ENCODE measurements around the gene GRHL1. TPM values are rescaled to one million over a fixed set of nuclear protein-coding genes. Genes with fewer than 3 reads are reported as not detected.

Gene GRHL1
- total RNA-seq, 1 experiment from 2014 or later: 10.3 TPM

- ATAC-seq (peak; percentile 68), DNase-seq (peak; percentile 74)
- Histone ChIP-seq H3K4me2 (ENCODE audit: low read length) (peak overlapping the region; percentile 74), H3K79me2 (ENCODE audit: low read length) (no peaks in the 10 kb centered on the region), H3K9ac (ENCODE audit: low read length) (peak overlapping the region; percentile 31; the same call in 1 of the 2 replicates), H3K9me3 (ENCODE audit: low read length) (no peaks in the 10 kb centered on the region), H3K36me3 (ENCODE audit: low read depth, low read length) (no peaks in the 10 kb centered on the region), H3K9me2 (replicated peaks; ENCODE audit: low read length) (no peaks in the 10 kb centered on the region), H2AFZ (ENCODE audit: low read length) (peak overlapping the region; percentile 80), H4K20me1 (ENCODE audit: low read length) (no peaks in the 10 kb centered on the region), H3F3A (ENCODE audit: low read length, unreplicated experiment) (no peaks in the 10 kb centered on the region), H3K4me3 (ENCODE audit: low read length) (no peak overlapping the region), H3K27me3 (ENCODE audit: low read length) (no peaks in the 10 kb centered on the region), H3K27ac (ENCODE audit: low read length) (peak overlapping the region; percentile 83), H3K4me1 (ENCODE audit: insufficient read depth, low read length) (peaks cover 31% of the 10 kb centered on the region)
- no TSS peak for BruUV-seq (replicated peaks)
- TF ChIP-seq CTCF (conservative IDR thresholded peaks at IDR 0.05; ENCODE audit: low read depth, low read length) (no peak), EZH2phosphoT487 (IDR thresholded peaks at IDR 0.05; ENCODE audit: borderline replicate concordance, low read length) (no peak), EZH2 (IDR thresholded peaks at IDR 0.05; ENCODE audit: low read length, unreplicated experiment) (no peak)
- intact Hi-C loops (cut with micrococcal nuclease): no loop called here
- POLR2A ChIA-PET (ENCODE audit: unreplicated experiment): no interaction called here
- CTCF ChIA-PET: no interaction called here
Observed at GRCh38 chr2:9941196-9941995, 10.1 kb upstream of the GRHL1 start.

GRCh38 chr2:9941996-9942390, 9.5 kb upstream of the GRHL1 start:
- ChIA-PET CTCF (no interaction called here), POLR2A (ENCODE audit: unreplicated experiment) (no interaction called here)
- intact Hi-C loops (cut with micrococcal nuclease): no loop called here
- no peaks in the 10 kb centered on the region for H3K36me3 ChIP-seq (ENCODE audit: low read depth, low read length)
- H3K79me2 ChIP-seq (ENCODE audit: low read length): no peaks in the 10 kb centered on the region
- ATAC-seq (no peak), DNase-seq (no peak)
- no TSS peak for BruUV-seq (replicated peaks)
- no peaks in the 10 kb centered on the region for H4K20me1 ChIP-seq (ENCODE audit: low read length)
- H3K27ac ChIP-seq (ENCODE audit: low read length): 0 out of 2 replicates have a peak overlapping the region, but pooled peaks have one; percentile 83
- no peak for TF ChIP-seq EZH2 (IDR thresholded peaks at IDR 0.05; ENCODE audit: low read length, unreplicated experiment)
- no peak for TF ChIP-seq CTCF (conservative IDR thresholded peaks at IDR 0.05; ENCODE audit: low read depth, low read length)
- no peak for TF ChIP-seq EZH2phosphoT487 (IDR thresholded peaks at IDR 0.05; ENCODE audit: borderline replicate concordance, low read length)
- no peaks in the 10 kb centered on the region for H3F3A ChIP-seq (ENCODE audit: low read length, unreplicated experiment)
- peaks cover 31% of the 10 kb centered on the region for H3K4me1 ChIP-seq (ENCODE audit: insufficient read depth, low read length)
- no peak overlapping the region for H3K4me2 ChIP-seq (ENCODE audit: low read length)
- no peak overlapping the region for H2AFZ ChIP-seq (ENCODE audit: low read length)
- no peaks in the 10 kb centered on the region for H3K9me3 ChIP-seq (ENCODE audit: low read length)
- no peak overlapping the region for H3K9ac ChIP-seq (ENCODE audit: low read length)
- no peaks in the 10 kb centered on the region for H3K27me3 ChIP-seq (ENCODE audit: low read length)
- H3K4me3 ChIP-seq (ENCODE audit: low read length): no peak overlapping the region
- H3K9me2 ChIP-seq (replicated peaks; ENCODE audit: low read length): no peaks in the 10 kb centered on the region

GRCh38 chr2:9944330-9944758, 7.1 kb upstream of the GRHL1 start:
- no TSS peak for BruUV-seq (replicated peaks)
- DNase-seq: no peak
- intact Hi-C loops (cut with micrococcal nuclease): no loop called here

More at GRCh38 chr2:9944330-9944758, 7.1 kb upstream of the GRHL1 start:
- H3K9me2 ChIP-seq (replicated peaks; ENCODE audit: low read length): no peaks in the 10 kb centered on the region
- POLR2A ChIA-PET (ENCODE audit: unreplicated experiment): no interaction called here
- no peaks in the 10 kb centered on the region for H4K20me1 ChIP-seq (ENCODE audit: low read length)
- H3K4me2 ChIP-seq (ENCODE audit: low read length): no peak overlapping the region
- H3F3A ChIP-seq (ENCODE audit: low read length, unreplicated experiment): no peaks in the 10 kb centered on the region
- no peak overlapping the region for H3K4me3 ChIP-seq (ENCODE audit: low read length)
- H3K9me3 ChIP-seq (ENCODE audit: low read length): no peaks in the 10 kb centered on the region
- no peak for TF ChIP-seq CTCF (conservative IDR thresholded peaks at IDR 0.05; ENCODE audit: low read depth, low read length)
- no peak for TF ChIP-seq EZH2phosphoT487 (IDR thresholded peaks at IDR 0.05; ENCODE audit: borderline replicate concordance, low read length)
- no peak for TF ChIP-seq EZH2 (IDR thresholded peaks at IDR 0.05; ENCODE audit: low read length, unreplicated experiment)
- H3K27ac ChIP-seq (ENCODE audit: low read length): no peak overlapping the region
- CTCF ChIA-PET: no interaction called here
- H3K79me2 ChIP-seq (ENCODE audit: low read length): no peaks in the 10 kb centered on the region
- ATAC-seq: no peak
- peaks cover 30% of the 10 kb centered on the region for H3K4me1 ChIP-seq (ENCODE audit: insufficient read depth, low read length)
- no peaks in the 10 kb centered on the region for H3K36me3 ChIP-seq (ENCODE audit: low read depth, low read length)
- H3K9ac ChIP-seq (ENCODE audit: low read length): no peak overlapping the region
- no peaks in the 10 kb centered on the region for H3K27me3 ChIP-seq (ENCODE audit: low read length)
- no peak overlapping the region for H2AFZ ChIP-seq (ENCODE audit: low read length)

Measured in PC-3 (cell line).